Activated CD4-positive, alpha-beta T cell treated with anti-CD3 and anti-CD28 coated beads, Interleukin-2, amount 50 U/mL, for 24 hours (primary cell): ENCODE data around the gene LYPD6B.
A peak's percentile ranks its signal among the peaks of the same experiment; 100 is the strongest.

Experiments used
- DNase-seq, 2 donors: peaks; one replicate each; pipeline ENCODE4 v3.0.0-alpha.2; 2020; ENCODE audit warnings: low read depth in 1 of 2, low spot score in 1 of 2

LYPD6B gene

GRCh38 chr2:149009576-149010461 lies 28.7 kb upstream of the LYPD6B start:
- no peak for DNase-seq

GRCh38 chr2:149012545-149012944 lies 26.0 kb upstream of the LYPD6B start:
- DNase-seq, result no peak

GRCh38 chr2:149015501-149015900 lies 23.0 kb upstream of the LYPD6B start:
- no peak for DNase-seq

GRCh38 chr2:149015926-149016563 lies 22.5 kb upstream of the LYPD6B start:
- DNase-seq, result no peak

- peak; percentile 45 to 69 for DNase-seq
These were observed 21.1 kb upstream of the LYPD6B start for GRCh38 chr2:149017116-149017985.

GRCh38 chr2:149018981-149019380 lies 19.5 kb upstream of the LYPD6B start:
- no peak for DNase-seq

GRCh38 chr2:149019768-149020167 lies 18.7 kb upstream of the LYPD6B start:
- no peak for DNase-seq

- DNase-seq, result no peak
These were observed 18.1 kb upstream of the LYPD6B start for GRCh38 chr2:149020432-149020851.

DNA sequence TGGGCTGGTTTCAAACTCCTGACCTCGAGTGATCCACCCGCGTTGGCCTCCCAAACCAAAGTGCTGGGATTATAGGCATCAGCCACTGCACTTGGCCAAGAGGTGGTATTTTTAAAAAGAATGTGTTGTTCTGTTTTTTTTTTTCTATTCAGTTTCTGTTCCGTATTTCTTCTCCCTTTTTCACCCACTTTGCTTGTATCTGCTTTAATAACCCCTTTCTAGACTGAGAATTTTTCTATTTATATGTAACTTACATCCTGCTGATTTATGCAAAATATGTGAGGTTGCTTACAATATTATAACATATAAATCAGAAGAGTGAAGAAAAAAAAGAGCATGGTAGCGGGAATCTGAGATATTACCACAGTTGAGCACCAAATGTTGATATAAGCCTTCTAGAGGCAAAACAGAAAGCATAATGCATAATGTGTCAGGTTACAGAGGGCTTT lies 17.2 kb upstream of the LYPD6B start:
- DNase-seq, result no peak

DNA sequence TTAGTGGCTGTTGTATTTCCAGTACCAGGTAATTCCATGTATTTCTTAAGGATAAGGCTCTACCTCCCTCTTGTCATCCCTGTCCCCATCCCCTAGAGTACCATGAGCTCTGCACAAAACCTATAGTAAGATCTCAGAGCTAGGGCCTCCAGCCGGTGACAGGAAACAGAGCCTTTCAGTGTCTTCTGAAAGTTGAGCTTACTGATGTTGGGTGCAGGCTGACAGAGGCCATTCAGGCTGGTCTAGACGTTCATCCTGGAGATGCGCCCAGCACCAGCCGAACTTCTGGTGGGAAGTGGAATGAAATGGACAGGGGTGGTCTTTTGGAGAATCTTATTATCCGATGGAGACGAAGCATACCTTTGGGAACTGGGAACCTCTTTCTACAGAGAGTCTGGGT lies 16.7 kb upstream of the LYPD6B start:
- DNase-seq, result no peak

- DNase-seq, result no peak
These were observed 15.4 kb upstream of the LYPD6B start for GRCh38 chr2:149023091-149023490.

GRCh38 chr2:149027590-149028250 lies 10.8 kb upstream of the LYPD6B start:
- no peak for DNase-seq

- no peak for DNase-seq
These were observed 10.1 kb upstream of the LYPD6B start for GRCh38 chr2:149028377-149028776.

DNA sequence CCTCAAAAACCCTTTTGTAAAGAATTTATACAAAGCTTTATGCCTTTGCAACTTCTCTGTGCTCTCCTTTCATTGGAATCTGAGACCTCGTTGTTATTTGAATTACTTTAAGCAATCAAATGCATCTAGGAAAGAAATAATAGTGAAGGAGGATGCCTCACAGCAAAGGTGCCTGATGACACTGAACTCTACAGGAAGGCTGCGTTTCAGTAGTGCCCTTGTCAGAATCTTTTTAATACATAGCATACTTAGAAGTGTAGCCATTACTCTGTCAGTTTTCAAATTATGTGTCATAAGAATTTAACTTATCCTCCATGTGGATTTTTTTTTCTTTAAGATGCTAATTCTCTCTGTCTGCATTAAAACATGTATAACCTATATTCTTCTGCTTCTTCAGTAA lies 9.6 kb upstream of the LYPD6B start:
- DNase-seq, result no peak

DNA sequence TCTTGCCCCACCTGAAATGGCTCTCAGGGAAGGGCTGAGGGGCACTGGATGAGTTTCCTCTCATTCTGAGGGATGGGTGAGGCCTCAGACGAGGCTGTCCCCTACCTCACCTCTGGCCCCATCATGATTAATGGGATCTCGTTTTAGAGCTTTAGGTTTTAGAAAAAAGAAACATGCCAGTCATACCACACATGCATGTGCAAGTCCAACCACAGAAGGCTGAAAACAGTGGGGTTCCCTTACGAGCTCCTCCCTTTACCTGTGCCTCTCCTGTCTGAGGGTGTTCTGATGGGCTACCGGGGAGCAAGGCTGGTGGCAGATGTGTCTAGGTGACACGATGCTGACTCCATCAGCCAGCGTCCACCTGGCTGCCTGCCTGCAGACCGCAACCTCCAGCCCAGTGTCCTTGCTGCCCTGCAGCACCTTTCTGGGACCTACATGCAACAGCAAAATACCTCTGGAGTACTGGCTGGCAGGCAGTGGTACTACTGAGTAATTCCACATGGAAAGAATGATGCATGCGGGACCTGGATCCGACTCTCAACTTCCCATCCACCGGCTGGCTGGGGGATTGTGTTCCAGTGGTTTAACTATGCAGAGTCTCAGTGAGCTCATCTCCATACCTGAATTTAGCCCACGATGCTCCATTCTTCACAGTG lies 9.1 kb upstream of the LYPD6B start:
- DNase-seq, result no peak

DNA sequence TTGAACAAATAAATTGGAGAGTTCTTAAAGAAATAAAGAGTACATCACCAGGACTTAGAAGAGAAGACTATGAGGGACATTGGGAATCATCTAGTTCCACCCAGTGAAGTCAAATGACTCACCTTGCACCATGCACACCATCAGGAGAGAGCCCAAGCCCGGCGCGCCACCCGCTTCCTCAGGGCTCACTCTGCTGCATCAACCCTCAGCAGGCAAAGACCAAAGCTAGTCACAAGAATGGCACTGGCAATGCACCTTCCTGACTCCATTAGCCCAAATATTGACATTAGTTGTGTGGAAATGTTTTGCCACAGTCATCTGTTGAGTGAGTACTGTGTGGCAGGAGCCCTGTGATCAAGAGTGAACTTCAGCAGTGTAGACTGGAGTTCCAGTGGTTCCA lies 7.1 kb upstream of the LYPD6B start:
- no peak for DNase-seq

GRCh38 chr2:149033716-149034115 lies 4.8 kb upstream of the LYPD6B start:
- no peak for DNase-seq

DNA sequence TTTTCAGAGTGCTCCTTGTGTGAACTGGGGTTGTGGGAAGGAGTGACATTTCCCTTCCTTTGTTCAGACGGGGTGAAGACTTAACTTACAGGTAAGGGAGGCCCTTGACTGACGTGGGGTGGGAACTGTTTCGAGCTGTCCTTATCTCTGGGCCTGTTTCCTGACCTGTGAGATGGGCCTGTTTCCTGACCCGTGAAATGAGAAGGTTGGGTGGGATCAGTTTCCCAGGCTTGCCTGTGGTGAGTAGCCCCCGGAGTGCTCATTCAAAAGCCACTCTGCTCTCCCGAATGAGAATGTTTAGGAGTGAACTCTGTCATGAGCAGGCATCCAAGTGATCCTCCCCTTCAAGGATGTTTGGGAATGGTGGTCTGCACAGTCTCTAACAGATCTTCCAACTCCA lies 4.1 kb upstream of the LYPD6B start:
- no peak for DNase-seq

- no peak for DNase-seq
These were observed 1.8 kb upstream of the LYPD6B start for GRCh38 chr2:149036507-149037293.

DNA sequence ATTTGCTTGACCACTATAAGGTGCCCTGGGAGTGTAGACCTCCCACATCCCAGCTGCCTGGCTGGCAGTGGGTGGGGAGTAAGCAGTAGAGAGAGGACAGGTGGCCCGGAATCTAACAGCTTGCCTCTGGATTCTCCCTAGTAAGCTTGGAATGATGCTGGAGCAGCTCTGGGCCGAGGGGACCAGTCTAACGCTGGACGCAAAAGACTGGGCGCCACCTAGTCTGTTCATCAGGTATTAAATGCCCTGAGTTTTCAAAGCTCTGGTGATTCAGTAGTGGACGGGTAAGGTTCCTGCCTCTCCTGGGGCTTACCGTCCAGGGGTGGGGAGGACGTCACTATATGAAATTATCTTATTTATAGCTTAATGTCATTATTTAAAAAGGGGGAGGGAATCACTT lies 648 bp upstream of the LYPD6B start:
- no peak for DNase-seq
